RWPE2 (cell line): ENCODE measurements around the gene ITGA8.

Experiments
- ATAC-seq: fragments of 200-7000 bp; cut with Tn5 transposase; 3 replicates; pipeline ENCODE4 v1.9.1; 2021; ENCODE audit warnings: low read depth
- DNase-seq: peaks from one replicate; pipeline ENCODE4 v3.0.0-alpha.2; 2020; ENCODE audit warnings: low spot score
- H3K27ac ChIP-seq: fragments of 450-650 bp; 2 replicates; pipeline ENCODE4 v1.5.1; 2017; ENCODE audit warnings: mild to moderate bottlenecking; ENCODE audit not compliant: poor library complexity, severe bottlenecking
- H3K27me3 ChIP-seq: fragments of 250-450 bp; sonication (Bioruptor Pico); 2 replicates; pipeline ENCODE4 v1.5.1; 2021; ENCODE audit warnings: mild to moderate bottlenecking, moderate library complexity; ENCODE audit not compliant: insufficient read depth, poor library complexity, severe bottlenecking
- H3K36me3 ChIP-seq: fragments of 250-450 bp; sonication (Bioruptor Pico); 2 replicates; pipeline ENCODE4 v1.5.1; 2020; ENCODE audit warnings: low read depth, mild to moderate bottlenecking, moderate library complexity
- H3K4me1 ChIP-seq: fragments of 250-450 bp; sonication (Bioruptor Pico); 2 replicates; pipeline ENCODE4 v1.5.1; 2021; ENCODE audit warnings: mild to moderate bottlenecking, moderate library complexity; ENCODE audit not compliant: insufficient read depth, poor library complexity, severe bottlenecking
- H3K4me3 ChIP-seq: fragments of 250-450 bp; sonication (Bioruptor Pico); 2 replicates; pipeline ENCODE4 v1.5.1; 2021; ENCODE audit warnings: mild to moderate bottlenecking, moderate library complexity; ENCODE audit not compliant: severe bottlenecking
- H3K9me3 ChIP-seq: fragments of 250-450 bp; sonication (Bioruptor Pico); 2 replicates; pipeline ENCODE4 v1.5.1; 2021; ENCODE audit warnings: mild to moderate bottlenecking, moderate library complexity; ENCODE audit not compliant: severe bottlenecking
- CTCF ChIP-seq: fragments of 450-650 bp; IDR thresholded peaks from one replicate; pipeline ENCODE4 v1.5.1; 2017; ENCODE audit warnings: mild to moderate bottlenecking, moderate library complexity; ENCODE audit not compliant: poor library complexity, severe bottlenecking

ITGA8 gene

GRCh38 chr10:15700078-15700674 is 19.5 kb downstream of the ITGA8 start:
- Histone ChIP-seq H3K27me3 (no peaks in the 10 kb centered on the region), H3K9me3 (no peaks in the 10 kb centered on the region), H3K4me1 (no peaks in the 10 kb centered on the region), H3K4me3 (no peak overlapping the region), H3K27ac (no peak overlapping the region), H3K36me3 (no peaks in the 10 kb centered on the region)
- TF ChIP-seq CTCF: no peak
- no peak for ATAC-seq
- no peak for DNase-seq

GRCh38 chr10:15695852-15696251 is 23.9 kb downstream of the ITGA8 start:
- no peak for TF ChIP-seq CTCF
- no peaks in the 10 kb centered on the region for H3K36me3 ChIP-seq

GRCh38 chr10:15690031-15690430 is 29.7 kb downstream of the ITGA8 start:
- H3K4me1 ChIP-seq: no peaks in the 10 kb centered on the region
- TF ChIP-seq CTCF: no peak
- ATAC-seq (no peak), DNase-seq (no peak)
- no peak overlapping the region for H3K4me3 ChIP-seq
- H3K36me3 ChIP-seq: no peaks in the 10 kb centered on the region
- H3K9me3 ChIP-seq: no peaks in the 10 kb centered on the region
- H3K27me3 ChIP-seq: peaks cover 25% of the 10 kb centered on the region
- no peak overlapping the region for H3K27ac ChIP-seq

More at GRCh38 chr10:15695852-15696251, 23.9 kb downstream of the ITGA8 start:
- Histone ChIP-seq H3K27me3 (no peaks in the 10 kb centered on the region), H3K4me3 (no peak overlapping the region), H3K27ac (no peak overlapping the region), H3K4me1 (no peaks in the 10 kb centered on the region), H3K9me3 (no peaks in the 10 kb centered on the region)
- DNase-seq: no peak
- ATAC-seq: no peak

- Histone ChIP-seq H3K36me3 (no peaks in the 10 kb centered on the region), H3K4me3 (no peak overlapping the region), H3K9me3 (no peaks in the 10 kb centered on the region), H3K27me3 (peaks cover 34% of the 10 kb centered on the region), H3K4me1 (no peaks in the 10 kb centered on the region), H3K27ac (no peak overlapping the region)
- no peak for DNase-seq
- ATAC-seq: no peak
- TF ChIP-seq CTCF: no peak
Measured at GRCh38 chr10:15684768-15685167, 35.0 kb downstream of the ITGA8 start.

GRCh38 chr10:15681076-15681475 is 38.6 kb downstream of the ITGA8 start:
- Histone ChIP-seq H3K36me3 (no peaks in the 10 kb centered on the region), H3K27me3 (peaks cover 18% of the 10 kb centered on the region), H3K4me3 (no peak overlapping the region), H3K4me1 (no peaks in the 10 kb centered on the region), H3K9me3 (no peaks in the 10 kb centered on the region), H3K27ac (no peak overlapping the region)
- DNase-seq (no peak), ATAC-seq (no peak)
- no peak for TF ChIP-seq CTCF
